ENCODE data around the gene CENPW. TPM values are rescaled to one million over a fixed set of nuclear protein-coding genes. Genes with fewer than 3 reads are reported as not detected.

Gene CENPW
- 22.8 and 30.6 TPM in 2 replicates for total RNA-seq

GRCh38 chr6:126339796-126340609 is at the start of gene CENPW:
Gene CENPW (plus strand): TSS chr6:126340115. CDS start chr6:126340274, 159 bp downstream.

